C4-2B (cell line): ENCODE data around the gene INSIG1.

ENCODE experiments used
- CTCF ChIP-seq: fragments of 450-650 bp; conservative IDR thresholded peaks from 2 replicates; pipeline ENCODE4 v1.5.1; 2017; ENCODE audit warnings: mild to moderate bottlenecking
- ZFX ChIP-seq: fragments of 450-650 bp; IDR thresholded peaks from 2 replicates; pipeline ENCODE4 v1.6.1; 2017

GRCh38 chr7:155254018-155254417 is 43.7 kb upstream of the INSIG1 start:
- TF ChIP-seq CTCF (no peak), ZFX (no peak)
